ENCODE data around the gene TRPM3. TPM values are rescaled to one million over a fixed set of nuclear protein-coding genes. Genes with fewer than 3 reads are reported as not detected.

TRPM3 gene
- total RNA-seq, 2 experiments from 2014 or later, result not detected

GRCh38 chr9:70551396-70551795, 570.0 kb downstream of the TRPM3 start:
- CTCF ChIA-PET, result no interaction called here

GRCh38 chr9:70549926-70550325, 571.5 kb downstream of the TRPM3 start:
- POLR2A ChIA-PET, result no interaction called here
- CTCF ChIA-PET, result no interaction called here

More at GRCh38 chr9:70551396-70551795, 570.0 kb downstream of the TRPM3 start:
- POLR2A ChIA-PET, result no interaction called here

GRCh38 chr9:70542311-70542931, 579.0 kb downstream of the TRPM3 start:
- POLR2A ChIA-PET, result no interaction called here
- CTCF ChIA-PET, result no interaction called here

- POLR2A ChIA-PET, result no interaction called here
- CTCF ChIA-PET, result no interaction called here
These were observed 581.4 kb downstream of the TRPM3 start for GRCh38 chr9:70540016-70540415.

GRCh38 chr9:70539526-70539925, 581.9 kb downstream of the TRPM3 start:
- ChIA-PET POLR2A (no interaction called here), CTCF (no interaction called here)

- ChIA-PET CTCF (no interaction called here), POLR2A (no interaction called here)
These were observed 582.4 kb downstream of the TRPM3 start for GRCh38 chr9:70539001-70539400.

- ChIA-PET CTCF (no interaction called here), POLR2A (no interaction called here)
These were observed 584.3 kb downstream of the TRPM3 start for GRCh38 chr9:70537084-70537483.

GRCh38 chr9:70535546-70536323, 585.7 kb downstream of the TRPM3 start:
- POLR2A ChIA-PET, result no interaction called here
- CTCF ChIA-PET, result no interaction called here

GRCh38 chr9:70534471-70534870, 587.0 kb downstream of the TRPM3 start:
- ChIA-PET CTCF (no interaction called here), POLR2A (interaction anchor here (0.9 kb wide), 1 partner anchor 116 kb away, joined by 4 read pairs; no protein-coding TSS in a partner anchor)

GRCh38 chr9:70534061-70534460, 587.4 kb downstream of the TRPM3 start:
- POLR2A ChIA-PET, result interaction anchor here (0.9 kb wide), 1 partner anchor 115 kb away, joined by 4 read pairs; no protein-coding TSS in a partner anchor
- CTCF ChIA-PET, result no interaction called here

GRCh38 chr9:70533492-70533891, 587.9 kb downstream of the TRPM3 start:
- ChIA-PET CTCF (interaction anchor here (0.5 kb wide), 1 partner anchor 14 kb away, joined by 4 read pairs; no protein-coding TSS in a partner anchor), POLR2A (no interaction called here)

GRCh38 chr9:70532716-70533115, 588.7 kb downstream of the TRPM3 start:
- CTCF ChIA-PET, result no interaction called here

GRCh38 chr9:70531311-70531710, 590.1 kb downstream of the TRPM3 start:
- CTCF ChIA-PET, result no interaction called here
- POLR2A ChIA-PET, result no interaction called here

More at GRCh38 chr9:70532716-70533115, 588.7 kb downstream of the TRPM3 start:
- POLR2A ChIA-PET, result no interaction called here

GRCh38 chr9:70530716-70531115, 590.7 kb downstream of the TRPM3 start:
- POLR2A ChIA-PET, result no interaction called here
- CTCF ChIA-PET, result no interaction called here

GRCh38 chr9:70529833-70530232, 591.6 kb downstream of the TRPM3 start:
- POLR2A ChIA-PET, result no interaction called here
- CTCF ChIA-PET, result no interaction called here

- POLR2A ChIA-PET, result no interaction called here
- CTCF ChIA-PET, result no interaction called here
These were observed 592.0 kb downstream of the TRPM3 start for GRCh38 chr9:70529377-70529776.

GRCh38 chr9:70526902-70527301, 594.5 kb downstream of the TRPM3 start:
- ChIA-PET POLR2A (no interaction called here), CTCF (no interaction called here)

- CTCF ChIA-PET, result no interaction called here
- POLR2A ChIA-PET, result no interaction called here
These were observed 595.9 kb downstream of the TRPM3 start for GRCh38 chr9:70525519-70525918.

- ChIA-PET CTCF (interaction anchor here (0.6 kb wide), 1 partner anchor 50 kb away, joined by 3 read pairs; no protein-coding TSS in a partner anchor), POLR2A (interaction anchor here (0.8 to 1.3 kb wide), 4 partner anchors 43 to 101 kb away, joined by 3 read pairs; no protein-coding TSS in a partner anchor)
These were observed 601.3 kb downstream of the TRPM3 start for GRCh38 chr9:70519912-70520724.

GRCh38 chr9:70517926-70518610, 603.4 kb downstream of the TRPM3 start:
- POLR2A ChIA-PET, result no interaction called here
- CTCF ChIA-PET, result no interaction called here

All from activated CD8-positive, alpha-beta memory T cell treated with anti-CD3 and anti-CD28 coated beads for 36 hours (primary cell).